Measurements from ENCODE around the gene GLUD1. TPM values are rescaled to one million over a fixed set of nuclear protein-coding genes. Genes with fewer than 3 reads are reported as not detected.
"Not testable (repeated sequence)": the region's sequence is repeated elsewhere in the genome, so short reads cannot be mapped to it uniquely, and the experiment has no call there.

The GLUD1 gene
- total RNA-seq, 1 experiment from 2014 or later, result 114 TPM

- no peak for DNase-seq (ENCODE audit: low spot score)
Observed at GRCh38 chr10:87090779-87091178, 3.9 kb downstream of the GLUD1 start.

- DNase-seq (ENCODE audit: low spot score), result no peak
Observed at GRCh38 chr10:87089746-87090145, 4.9 kb downstream of the GLUD1 start.

- DNase-seq (ENCODE audit: low spot score), result no peak
Observed at GRCh38 chr10:87085537-87085936, 9.1 kb downstream of the GLUD1 start.

- DNase-seq (ENCODE audit: low spot score), result peak; percentile 20
Observed at GRCh38 chr10:87084291-87084782, 10.3 kb downstream of the GLUD1 start.

GRCh38 chr10:87083576-87084290 lies 10.9 kb downstream of the GLUD1 start:
- not testable (repeated sequence) for DNase-seq (ENCODE audit: low spot score)

DNA sequence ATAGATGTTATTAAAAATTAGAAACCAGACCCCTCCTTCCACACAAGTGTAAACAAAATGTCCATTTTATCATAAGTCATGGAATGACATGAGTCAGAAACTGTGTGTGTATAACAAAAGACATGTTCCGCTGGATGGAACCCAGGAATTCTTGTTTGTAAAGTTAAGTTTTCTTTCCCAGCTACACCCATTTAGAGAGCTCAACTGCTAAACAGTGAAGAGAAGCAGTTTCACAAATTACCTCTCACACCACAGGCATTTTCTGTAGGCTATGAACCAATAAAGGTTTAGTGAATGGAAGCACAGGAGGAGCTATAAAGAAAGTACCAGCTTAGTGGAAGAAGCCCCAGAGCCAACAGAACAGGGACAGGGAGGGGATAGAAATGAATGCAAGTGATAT lies 12.4 kb downstream of the GLUD1 start:
- DNase-seq (ENCODE audit: low spot score), result peak; percentile 53

DNA sequence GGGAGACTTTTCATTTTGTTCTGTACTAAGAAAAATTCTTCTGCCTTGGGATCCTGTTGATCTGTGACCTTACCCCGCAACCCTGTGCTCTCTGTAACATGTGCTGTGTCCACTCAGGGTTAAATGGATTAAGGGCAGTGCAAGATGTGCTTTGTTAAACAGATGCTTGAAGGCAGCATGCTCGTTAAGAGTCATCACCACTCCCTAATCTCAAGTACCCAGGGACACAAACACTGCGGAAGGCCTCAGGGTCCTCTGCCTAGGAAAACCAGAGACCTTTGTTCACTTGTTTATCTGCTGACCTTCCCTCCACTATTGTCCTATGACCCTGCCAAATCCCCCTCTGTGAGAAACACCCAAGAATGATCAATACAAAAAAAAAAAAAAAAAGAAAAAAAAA lies 13.1 kb downstream of the GLUD1 start:
- not testable (repeated sequence) for DNase-seq (ENCODE audit: low spot score)

- not testable (repeated sequence) for DNase-seq (ENCODE audit: low spot score)
Observed at GRCh38 chr10:87080621-87081020, 14.0 kb downstream of the GLUD1 start.

GRCh38 chr10:87079106-87079836 lies 15.4 kb downstream of the GLUD1 start:
- no peak for DNase-seq (ENCODE audit: low spot score)

GRCh38 chr10:87076421-87076820 lies 18.2 kb downstream of the GLUD1 start:
- not testable (repeated sequence) for DNase-seq (ENCODE audit: low spot score)

- DNase-seq (ENCODE audit: low spot score), result no peak
Observed at GRCh38 chr10:87072449-87072848, 22.2 kb downstream of the GLUD1 start.

DNA sequence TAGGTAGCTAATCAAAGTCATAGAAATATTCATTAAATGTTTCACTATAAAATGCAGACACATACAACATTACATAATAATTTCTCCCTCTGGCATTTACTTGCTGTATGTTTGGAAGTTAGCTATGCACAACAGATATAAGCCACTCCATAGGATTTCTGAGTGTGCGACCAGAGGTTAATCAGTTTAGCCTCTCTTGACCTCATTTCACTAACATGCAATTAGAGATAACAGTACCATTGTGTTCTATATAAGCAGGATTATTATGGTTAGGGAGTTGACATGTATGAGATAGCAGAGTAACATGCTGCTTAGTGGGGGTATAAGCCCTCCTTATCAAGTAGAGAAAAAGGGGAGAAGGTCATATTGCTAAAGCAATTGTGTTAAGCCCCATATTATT lies 26.4 kb downstream of the GLUD1 start:
- no peak for DNase-seq (ENCODE audit: low spot score)

DNA sequence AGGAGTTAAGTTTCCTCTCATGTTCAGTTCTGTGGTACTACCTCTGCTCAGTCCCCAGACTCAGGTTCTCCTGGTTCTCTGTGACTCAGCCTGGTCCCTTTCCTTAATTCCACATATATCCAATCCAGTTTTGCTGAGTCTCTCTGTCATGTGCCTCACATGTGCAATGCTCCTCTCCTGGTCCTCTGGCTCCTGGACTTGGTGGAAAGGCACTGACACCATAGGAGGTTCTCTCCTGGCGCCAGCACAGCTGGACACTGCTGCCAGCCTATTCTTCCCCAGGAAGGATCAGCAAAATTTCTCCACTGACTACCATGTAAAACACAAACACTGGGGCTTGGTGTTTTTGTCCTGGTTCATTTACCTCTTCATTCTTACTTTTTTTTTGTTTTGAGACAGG lies 27.8 kb downstream of the GLUD1 start:
- DNase-seq (ENCODE audit: low spot score), result no peak

DNA sequence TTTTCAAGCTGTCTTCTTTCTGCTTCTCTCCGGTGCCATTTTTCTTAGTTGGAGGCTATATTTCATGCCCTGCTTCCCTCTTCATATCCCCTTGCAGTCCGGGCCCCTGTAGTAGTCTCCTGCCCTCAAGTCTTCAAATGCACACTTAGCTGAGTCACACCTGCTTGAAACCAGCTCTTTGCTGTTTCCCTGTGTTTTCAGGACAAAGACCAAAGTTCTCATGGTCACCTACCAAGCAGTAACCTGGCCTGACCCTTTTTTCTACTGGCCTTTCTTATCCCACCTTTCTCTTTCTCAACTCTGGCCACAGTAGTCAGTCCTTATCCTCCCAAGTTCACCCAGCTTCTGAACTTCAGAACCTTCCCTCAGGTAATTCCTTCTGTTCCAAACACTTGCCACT lies 28.5 kb downstream of the GLUD1 start:
- no peak for DNase-seq (ENCODE audit: low spot score)

- no peak for DNase-seq (ENCODE audit: low spot score)
Observed at GRCh38 chr10:87064651-87065050, 30.0 kb downstream of the GLUD1 start.

GRCh38 chr10:87060280-87060928 lies 34.2 kb downstream of the GLUD1 start:
- DNase-seq (ENCODE audit: low spot score), result no peak

GRCh38 chr10:87059401-87059800 lies 35.2 kb downstream of the GLUD1 start:
- no peak for DNase-seq (ENCODE audit: low spot score)

DNA sequence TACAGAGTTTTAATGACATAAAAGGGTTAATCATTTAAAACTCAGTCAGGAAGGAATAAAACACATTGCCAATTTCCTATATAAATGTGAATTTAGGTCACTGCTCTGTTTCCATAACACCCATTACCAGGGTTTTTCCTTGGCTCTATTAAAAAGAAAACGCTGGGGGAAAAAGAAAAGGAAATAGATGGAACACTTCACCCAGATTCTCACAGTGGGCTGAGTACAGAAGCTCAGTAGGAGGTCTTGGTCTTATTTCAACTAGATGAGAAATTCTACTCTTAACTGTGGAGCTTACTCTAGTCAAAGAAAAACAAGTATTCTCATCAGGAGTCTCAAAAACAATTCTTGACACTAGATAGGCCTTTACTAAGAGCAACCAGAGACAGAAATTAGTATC lies 36.5 kb downstream of the GLUD1 start:
- no peak for DNase-seq (ENCODE audit: low spot score)

DNA sequence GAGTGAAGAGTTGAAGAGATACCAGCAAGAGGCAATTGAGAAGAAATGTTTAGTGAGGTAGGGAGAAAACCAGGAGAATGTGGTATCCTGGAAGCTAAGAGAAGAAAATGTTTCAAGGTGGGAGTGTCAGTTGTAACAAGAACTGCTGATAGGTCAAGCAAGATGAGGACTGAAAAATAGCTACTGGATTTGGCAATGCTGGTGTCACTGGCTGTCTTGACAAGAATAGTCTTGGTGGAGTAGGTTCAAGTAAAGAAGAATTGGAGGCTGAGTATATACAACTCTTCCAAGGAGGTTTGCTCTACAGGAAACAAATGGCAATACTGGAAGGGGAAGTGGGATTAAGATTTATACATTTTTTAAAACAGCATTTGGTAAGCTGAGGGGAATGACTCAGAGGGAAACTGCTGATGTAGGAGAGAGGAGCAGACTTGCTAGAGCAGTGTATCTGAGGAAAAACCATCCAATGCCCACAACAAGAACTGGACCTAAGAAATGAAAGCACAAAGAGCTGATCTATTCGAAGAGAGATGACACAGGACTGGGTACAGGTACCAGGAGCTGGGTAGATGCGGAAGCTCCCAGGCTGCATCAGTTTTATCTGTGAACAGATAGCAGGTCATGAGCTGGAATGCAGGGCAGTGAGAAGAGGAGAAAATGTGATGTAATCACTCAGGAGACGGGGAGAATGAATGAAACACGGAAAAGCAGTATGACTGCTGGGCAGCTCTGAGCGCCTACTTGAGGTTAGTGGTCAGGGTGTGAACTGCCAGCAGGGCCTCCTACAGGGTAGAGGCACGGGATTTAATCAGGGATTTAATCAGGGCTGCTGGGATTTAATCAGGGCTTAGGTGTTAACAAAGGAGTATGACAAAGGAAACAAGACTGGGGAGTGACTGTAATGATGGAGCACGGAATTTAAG lies 40.0 kb downstream of the GLUD1 start:
- no peak for DNase-seq (ENCODE audit: low spot score)

DNA sequence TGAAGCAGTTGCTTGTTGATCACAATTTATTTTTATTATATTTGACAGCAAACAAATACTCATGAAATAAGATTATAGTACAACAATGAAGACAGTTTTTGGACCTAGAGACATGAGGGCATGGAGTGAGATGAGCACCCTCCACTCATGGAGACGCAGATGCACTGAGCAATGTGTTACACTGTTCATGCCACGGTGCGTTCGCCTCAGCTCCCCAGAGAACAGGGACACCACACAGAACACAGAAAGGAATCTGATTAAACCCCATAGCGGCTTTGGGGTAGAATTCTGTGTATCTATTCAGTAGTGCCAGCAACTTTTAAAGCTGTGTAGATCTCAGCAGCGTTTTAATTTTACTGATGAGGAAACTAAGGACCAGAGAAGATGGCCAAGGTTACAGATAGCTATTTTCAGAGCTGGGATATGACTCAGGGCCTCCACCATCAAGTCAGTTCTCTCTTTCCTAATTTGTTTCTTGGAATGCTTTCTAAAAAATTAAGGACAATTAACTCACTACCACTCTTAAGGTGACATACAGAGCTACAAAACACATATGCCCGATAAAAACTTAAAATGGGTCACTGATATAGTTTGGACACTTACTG lies 41.0 kb downstream of the GLUD1 start:
- DNase-seq (ENCODE audit: low spot score), result no peak

DNA sequence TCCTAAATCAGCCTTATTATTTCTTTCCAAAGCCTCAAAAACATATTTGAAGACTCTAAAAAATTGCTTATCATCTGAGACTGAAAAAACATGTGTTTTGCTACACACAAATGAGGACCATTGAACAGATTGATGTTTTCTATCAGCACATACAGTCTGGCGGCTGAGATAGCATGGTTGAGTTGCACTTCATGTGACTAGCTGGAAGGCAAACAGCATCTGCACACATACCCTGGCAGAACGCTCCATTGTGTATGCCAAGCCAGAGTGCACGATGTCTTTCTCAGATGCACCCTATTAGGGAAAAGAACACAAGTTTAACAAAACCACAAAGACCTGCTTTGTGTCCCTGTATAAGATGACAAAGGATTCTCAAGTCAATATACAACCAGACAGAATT lies 41.5 kb downstream of the GLUD1 start:
- no peak for DNase-seq (ENCODE audit: low spot score)

All from HT-29 (cell line).